PC-9 (cell line): ENCODE measurements around the gene ETV7. TPM values are rescaled to one million over a fixed set of nuclear protein-coding genes. Genes with fewer than 3 reads are reported as not detected.

Experiments used
- BruUV-seq: library from RNA; stranded (reverse); fragments of 400-500 nt; replicated peaks from 2 replicates; lab custom pipeline; 2021; lab: Mats Ljungman, UMichigan
- CTCF ChIA-PET: fragments of 300-600 bp; sonication (Branson Sonifier 250); formaldehyde crosslinking; loops from one replicate; lab custom pipeline; 2022; ENCODE audit warnings: antibody characterized with exemption; lab: Charles Lee
- POLR2A ChIA-PET: fragments of 300-600 bp; sonication (Branson Sonifier 250); formaldehyde crosslinking; loops from one replicate; lab custom pipeline; 2022; ENCODE audit warnings: antibody characterized with exemption; ENCODE audit not compliant: unreplicated experiment; lab: Charles Lee
- DNase-seq, 2 experiments: peaks; one replicate each; pipeline versions ENCODE4 v3.0.0 to v3.0.0-alpha.2; 2015 to 2022; ENCODE audit warnings: mixed read lengths in 1 of 2
- H2AFZ ChIP-seq: fragments of 200-600 bp; sonication (generic); 2 replicates; pipeline ENCODE4 v1.8.1; 2017; ENCODE audit warnings: antibody characterized with exemption
- H3F3A ChIP-seq: fragments of 200-600 bp; sonication (generic); 2 replicates; pipeline ENCODE4 v1.8.1; 2017; ENCODE audit warnings: antibody characterized with exemption, mild to moderate bottlenecking, low read depth; ENCODE audit not compliant: insufficient read depth
- H3K27ac ChIP-seq: fragments of 200-600 bp; sonication (generic); 2 replicates; pipeline ENCODE4 v1.6.1; 2016; ENCODE audit warnings: mixed run types
- H3K27me3 ChIP-seq: fragments of 200-600 bp; sonication (generic); 2 replicates; pipeline ENCODE4 v1.6.1; 2016; ENCODE audit warnings: low read depth, mixed run types; ENCODE audit not compliant: insufficient read depth
- H3K36me3 ChIP-seq: fragments of 200-600 bp; sonication (generic); 2 replicates; pipeline ENCODE4 v1.6.1; 2016; ENCODE audit warnings: low read depth, mixed run types
- H3K4me1 ChIP-seq: fragments of 200-600 bp; sonication (generic); replicated peaks from 2 replicates; pipeline ENCODE4 v1.6.1; 2016; ENCODE audit warnings: mixed run types; ENCODE audit not compliant: insufficient read depth
- H3K4me2 ChIP-seq: fragments of 200-600 bp; sonication (generic); 2 replicates; pipeline ENCODE4 v1.6.1; 2017; ENCODE audit warnings: mixed run types
- H3K4me3 ChIP-seq: fragments of 200-600 bp; sonication (generic); 2 replicates; pipeline ENCODE4 v1.6.1; 2016; ENCODE audit warnings: mixed run types
- H3K79me2 ChIP-seq: fragments of 200-600 bp; sonication (generic); 2 replicates; pipeline ENCODE4 v1.6.1; 2017; ENCODE audit warnings: low read depth, mixed run types
- H3K9me2 ChIP-seq: fragments of 200-600 bp; sonication (generic); 2 replicates; pipeline ENCODE4 v1.8.1; 2017; ENCODE audit warnings: mild to moderate bottlenecking; ENCODE audit not compliant: insufficient read depth
- H3K9me3 ChIP-seq: fragments of 200-600 bp; sonication (generic); 2 replicates; pipeline ENCODE4 v1.8.1; 2016; ENCODE audit warnings: low read depth; ENCODE audit not compliant: insufficient read depth
- H4K20me1 ChIP-seq: fragments of 200-600 bp; sonication (generic); 2 replicates; pipeline ENCODE4 v1.8.1; 2017; ENCODE audit not compliant: insufficient read depth
- CTCF ChIP-seq: fragments of 200-600 bp; sonication (generic); conservative IDR thresholded peaks from 2 replicates; pipeline ENCODE4 v1.6.1; 2017; ENCODE audit warnings: mixed run types, antibody characterized with exemption, mild to moderate bottlenecking, moderate library complexity
- EZH2 ChIP-seq: fragments of 200-600 bp; sonication (generic); IDR thresholded peaks from 2 replicates; pipeline ENCODE4 v1.8.0; 2017; ENCODE audit warnings: antibody characterized with exemption, low read depth
- intact Hi-C: fragments of 100-400 bp; cut with micrococcal nuclease; formaldehyde crosslinking; loops from one replicate; pipeline ENCODE4 v1.10.0; 2022; ENCODE audit not compliant: unreplicated experiment
- total RNA-seq: library from RNA; stranded (reverse); gene quantifications from 2 replicates; pipeline ENCODE4 v1.2.3, GENCODE V29; 2021

The ETV7 gene
- total RNA-seq, 1 experiment from 2014 or later: 0.57 TPM

- Histone ChIP-seq H3K9me2 (no peaks in the 10 kb centered on the region), H3K4me1 (peaks cover 14% of the 10 kb centered on the region), H3K9me3 (no peaks in the 10 kb centered on the region), H3F3A (peaks cover 18% of the 10 kb centered on the region; the same call in 1 of the 2 replicates), H4K20me1 (no peaks in the 10 kb centered on the region), H3K36me3 (no peaks in the 10 kb centered on the region), H3K27me3 (no peaks in the 10 kb centered on the region), H3K27ac (no peak overlapping the region), H3K4me2 (no peak overlapping the region), H3K79me2 (no peaks in the 10 kb centered on the region), H2AFZ (no peak overlapping the region), H3K4me3 (no peak overlapping the region)
- CTCF ChIA-PET: no interaction called here
- TF ChIP-seq EZH2 (no peak), CTCF (no peak)
- no peak for DNase-seq
- intact Hi-C loops: no loop called here
- POLR2A ChIA-PET: no interaction called here
- BruUV-seq: no TSS peak
These were observed 54.1 kb downstream of the ETV7 start for GRCh38 chr6:36333171-36333895.

GRCh38 chr6:36331381-36331780 is 56.1 kb downstream of the ETV7 start:
- intact Hi-C loops: no loop called here
- no peak for DNase-seq
- Histone ChIP-seq H3K4me3 (no peak overlapping the region), H3K27ac (no peak overlapping the region), H3K27me3 (no peaks in the 10 kb centered on the region), H3K36me3 (no peaks in the 10 kb centered on the region), H4K20me1 (no peaks in the 10 kb centered on the region), H3K4me2 (no peak overlapping the region), H3K9me2 (no peaks in the 10 kb centered on the region), H3K79me2 (no peaks in the 10 kb centered on the region), H2AFZ (no peak overlapping the region), H3K4me1 (peaks cover 14% of the 10 kb centered on the region), H3K9me3 (no peaks in the 10 kb centered on the region), H3F3A (peaks cover 12% of the 10 kb centered on the region; the same call in 1 of the 2 replicates)
- ChIA-PET POLR2A (no interaction called here), CTCF (no interaction called here)
- no TSS peak for BruUV-seq
- TF ChIP-seq CTCF: no peak
- no peak for TF ChIP-seq EZH2

GRCh38 chr6:36330366-36330765 is 57.1 kb downstream of the ETV7 start:
- no peak overlapping the region for H3K4me3 ChIP-seq
- no peak for DNase-seq
- H4K20me1 ChIP-seq: no peaks in the 10 kb centered on the region
- H3K9me3 ChIP-seq: no peaks in the 10 kb centered on the region
- no peaks in the 10 kb centered on the region for H3K79me2 ChIP-seq
- H2AFZ ChIP-seq: no peak overlapping the region
- H3F3A ChIP-seq: peaks cover 9% of the 10 kb centered on the region; the same call in 1 of the 2 replicates
- POLR2A ChIA-PET: no interaction called here
- no peak for TF ChIP-seq CTCF
- TF ChIP-seq EZH2: no peak
- intact Hi-C loops: no loop called here
- H3K4me2 ChIP-seq: no peak overlapping the region
- no peaks in the 10 kb centered on the region for H3K27me3 ChIP-seq
- H3K27ac ChIP-seq: no peak overlapping the region
- peaks cover 12% of the 10 kb centered on the region for H3K4me1 ChIP-seq
- H3K36me3 ChIP-seq: no peaks in the 10 kb centered on the region
- BruUV-seq: no TSS peak
- H3K9me2 ChIP-seq: no peaks in the 10 kb centered on the region
- CTCF ChIA-PET: interaction anchor here (0.6 kb wide), 1 partner anchor 78 kb away, joined by 15 read pairs; no protein-coding TSS in a partner anchor
